Stomach smooth muscle (tissue), 2 donors: ENCODE data around the gene MSH3.
"Not testable (repeated sequence)": the region's sequence is repeated elsewhere in the genome, so short reads cannot be mapped to it uniquely, and the experiment has no call there.

Experiments used
- H3K27ac ChIP-seq: one replicate; pipeline ENCODE4 v1.7.0; 2013; ENCODE audit warnings: mild to moderate bottlenecking, low read length, inconsistent platforms
- H3K27me3 ChIP-seq, 2 donors: one replicate each; pipeline ENCODE4 v1.7.0; 2013; ENCODE audit warnings: low read length in 2 of 2; ENCODE audit not compliant: insufficient read depth in 2 of 2, control insufficient read depth in 1 of 2
- H3K36me3 ChIP-seq, 2 donors: one replicate each; pipeline ENCODE4 v1.7.0; 2013; ENCODE audit warnings: low read length in 2 of 2; ENCODE audit not compliant: control insufficient read depth in 2 of 2, insufficient read depth in 2 of 2
- H3K4me1 ChIP-seq: one replicate; pipeline ENCODE4 v1.7.0; 2013; ENCODE audit warnings: low read length; ENCODE audit not compliant: control insufficient read depth, insufficient read depth
- H3K4me3 ChIP-seq, 2 donors: one replicate each; pipeline ENCODE4 v1.7.0; 2013; ENCODE audit warnings: low read length in 2 of 2
- H3K9ac ChIP-seq, 2 donors: one replicate each; pipeline ENCODE4 v1.7.0; 2013; ENCODE audit warnings: low read length in 2 of 2, mild to moderate bottlenecking in 1 of 2
- H3K9me3 ChIP-seq, 2 donors: one replicate each; pipeline ENCODE4 v1.7.0; 2013; ENCODE audit warnings: low read length in 2 of 2; ENCODE audit not compliant: control insufficient read depth in 2 of 2
- donor health status: healthy.
- donor health status: Pancreatic carcinoma.

MSH3 gene

DNA sequence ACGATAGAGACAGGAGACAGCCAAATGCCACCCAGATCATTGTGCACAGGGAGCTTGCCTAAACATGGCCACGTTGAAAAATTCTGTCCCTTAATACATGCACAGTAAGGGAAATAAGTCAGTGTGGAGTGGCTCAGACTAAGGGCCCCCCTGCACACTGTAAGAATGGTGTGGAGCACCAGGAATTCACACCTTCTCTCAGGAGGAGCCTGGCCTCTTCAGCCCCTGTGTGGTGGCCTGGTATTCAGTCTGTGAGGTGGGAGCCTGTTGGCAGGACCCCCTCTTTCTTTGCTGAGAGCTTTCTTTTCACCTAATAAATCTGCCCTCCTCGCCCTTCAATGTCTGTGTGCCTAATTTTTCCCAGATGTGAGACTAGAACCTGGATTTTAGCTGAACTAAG is 239.6 kb downstream of the MSH3 start:
- Histone ChIP-seq H3K9me3 (no peaks in the 10 kb centered on the region), H3K36me3 (peaks cover 0 to 4% of the 10 kb centered on the region in 2 donors), H3K4me1 (no peaks in the 10 kb centered on the region), H3K4me3 (no peak overlapping the region), H3K27me3 (no peaks in the 10 kb centered on the region), H3K9ac (no peak overlapping the region), H3K27ac (no peak overlapping the region)

- Histone ChIP-seq H3K4me1 (no peaks in the 10 kb centered on the region), H3K4me3 (no peak overlapping the region), H3K36me3 (peaks cover 0 to 4% of the 10 kb centered on the region in 2 donors), H3K9me3 (no peaks in the 10 kb centered on the region), H3K27me3 (no peaks in the 10 kb centered on the region), H3K9ac (no peak overlapping the region), H3K27ac (no peak overlapping the region)
These were observed 241.1 kb downstream of the MSH3 start for GRCh38 chr5:80895523-80895922.

GRCh38 chr5:80902624-80903023 is 248.2 kb downstream of the MSH3 start:
- not testable (repeated sequence) for H3K4me1 ChIP-seq, H3K4me3 ChIP-seq, H3K27me3 ChIP-seq, H3K36me3 ChIP-seq, H3K9me3 ChIP-seq, H3K9ac ChIP-seq, H3K27ac ChIP-seq

DNA sequence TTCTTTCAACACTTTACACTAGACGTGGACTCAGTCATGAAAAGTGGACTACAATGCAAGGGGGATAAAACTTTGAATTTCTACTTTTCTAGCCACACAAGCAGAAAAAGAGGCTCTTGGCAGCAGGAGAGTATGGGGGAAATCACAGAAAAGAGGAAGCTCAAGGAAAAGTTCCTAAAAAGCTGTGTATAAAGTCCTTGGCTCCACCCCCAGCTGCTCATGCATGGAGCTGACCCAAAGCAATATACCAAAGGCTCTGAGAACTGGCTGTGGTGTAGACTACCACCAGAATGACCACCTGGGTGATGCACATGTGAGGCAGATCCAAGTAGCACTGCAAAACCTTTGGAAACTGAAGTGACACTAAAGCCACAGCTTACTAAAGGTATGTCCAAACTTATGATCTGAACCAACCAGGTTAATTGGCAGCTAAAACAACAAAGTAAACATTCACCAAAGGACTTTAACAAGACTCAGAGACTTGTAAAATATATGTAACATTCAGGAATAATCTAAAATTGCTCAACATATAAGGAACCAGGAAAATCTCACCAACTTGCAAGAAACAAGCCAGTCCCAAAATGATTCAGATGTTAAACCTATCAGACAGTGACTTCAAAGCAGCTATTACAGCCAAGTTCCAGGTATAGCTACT is 250.2 kb downstream of the MSH3 start:
- H3K27ac ChIP-seq: no peak overlapping the region
- H3K9ac ChIP-seq: no peak overlapping the region
- no peak overlapping the region for H3K4me3 ChIP-seq
- no peaks in the 10 kb centered on the region for H3K27me3 ChIP-seq
- peaks cover 0 to 3% of the 10 kb centered on the region in 2 donors for H3K9me3 ChIP-seq
- no peaks in the 10 kb centered on the region for H3K4me1 ChIP-seq
- no peaks in the 10 kb centered on the region for H3K36me3 ChIP-seq

GRCh38 chr5:80905405-80905804 is 251.0 kb downstream of the MSH3 start:
- Histone ChIP-seq H3K9ac (no peak overlapping the region), H3K9me3 (peaks cover 0 to 3% of the 10 kb centered on the region in 2 donors), H3K27me3 (no peaks in the 10 kb centered on the region), H3K27ac (no peak overlapping the region), H3K36me3 (no peaks in the 10 kb centered on the region), H3K4me3 (no peak overlapping the region), H3K4me1 (no peaks in the 10 kb centered on the region)

DNA sequence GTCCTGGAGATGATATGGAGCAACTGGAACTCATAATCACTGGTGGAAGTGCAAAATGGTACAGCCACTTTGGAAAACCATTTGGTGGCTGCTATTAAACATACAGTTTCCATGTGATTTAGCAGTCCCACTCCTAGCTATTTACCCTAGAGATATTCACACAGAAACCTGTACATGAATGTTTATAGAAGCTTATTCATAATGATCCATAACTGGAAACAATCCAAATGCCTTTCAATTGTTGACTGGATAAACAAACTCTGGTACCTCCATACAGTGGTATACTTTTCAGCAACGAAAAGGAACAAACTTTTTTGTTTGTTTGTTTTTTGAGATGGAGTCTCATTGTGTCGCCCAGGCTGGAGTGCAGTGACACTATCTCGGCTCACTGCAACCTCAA is 258.0 kb downstream of the MSH3 start:
- Histone ChIP-seq H3K9me3 (peaks cover 0 to 3% of the 10 kb centered on the region in 2 donors), H3K36me3 (no peaks in the 10 kb centered on the region), H3K4me3 (no peak overlapping the region), H3K27me3 (no peaks in the 10 kb centered on the region), H3K4me1 (no peaks in the 10 kb centered on the region), H3K9ac (no peak overlapping the region), H3K27ac (no peak overlapping the region)

GRCh38 chr5:80915716-80916115 is 261.3 kb downstream of the MSH3 start:
- H3K4me1 ChIP-seq: no peaks in the 10 kb centered on the region
- no peaks in the 10 kb centered on the region for H3K27me3 ChIP-seq
- H3K27ac ChIP-seq: no peak overlapping the region
- H3K9ac ChIP-seq: no peak overlapping the region
- no peak overlapping the region for H3K4me3 ChIP-seq
- no peaks in the 10 kb centered on the region for H3K36me3 ChIP-seq
- H3K9me3 ChIP-seq: peaks cover 0 to 3% of the 10 kb centered on the region in 2 donors

GRCh38 chr5:80916676-80917075 is 262.2 kb downstream of the MSH3 start:
- H3K4me3 ChIP-seq: no peak overlapping the region
- no peak overlapping the region for H3K27ac ChIP-seq
- H3K9ac ChIP-seq: no peak overlapping the region
- H3K9me3 ChIP-seq: peaks cover 0 to 3% of the 10 kb centered on the region in 2 donors
- no peaks in the 10 kb centered on the region for H3K4me1 ChIP-seq
- H3K36me3 ChIP-seq: no peaks in the 10 kb centered on the region
- H3K27me3 ChIP-seq: no peaks in the 10 kb centered on the region

DNA sequence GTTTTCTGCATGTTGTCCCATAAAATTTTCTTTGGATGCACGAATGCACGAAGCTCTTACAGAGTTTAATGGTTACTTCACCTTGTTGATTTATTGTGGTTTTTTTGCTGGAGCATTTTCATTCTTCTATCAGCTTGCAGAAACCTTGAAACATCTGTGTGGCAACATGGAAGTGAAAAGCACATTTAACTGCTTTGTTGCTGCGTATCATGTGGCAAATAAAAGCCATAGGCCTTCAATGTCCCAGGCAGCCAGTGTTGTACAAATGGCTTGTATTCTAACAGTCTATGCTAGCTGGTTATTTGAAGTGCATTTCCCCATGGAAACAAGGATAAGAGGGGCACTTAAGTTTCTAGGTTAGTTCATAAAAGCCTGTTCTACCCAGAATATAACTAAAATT is 263.2 kb downstream of the MSH3 start:
- no peaks in the 10 kb centered on the region for H3K27me3 ChIP-seq

DNA sequence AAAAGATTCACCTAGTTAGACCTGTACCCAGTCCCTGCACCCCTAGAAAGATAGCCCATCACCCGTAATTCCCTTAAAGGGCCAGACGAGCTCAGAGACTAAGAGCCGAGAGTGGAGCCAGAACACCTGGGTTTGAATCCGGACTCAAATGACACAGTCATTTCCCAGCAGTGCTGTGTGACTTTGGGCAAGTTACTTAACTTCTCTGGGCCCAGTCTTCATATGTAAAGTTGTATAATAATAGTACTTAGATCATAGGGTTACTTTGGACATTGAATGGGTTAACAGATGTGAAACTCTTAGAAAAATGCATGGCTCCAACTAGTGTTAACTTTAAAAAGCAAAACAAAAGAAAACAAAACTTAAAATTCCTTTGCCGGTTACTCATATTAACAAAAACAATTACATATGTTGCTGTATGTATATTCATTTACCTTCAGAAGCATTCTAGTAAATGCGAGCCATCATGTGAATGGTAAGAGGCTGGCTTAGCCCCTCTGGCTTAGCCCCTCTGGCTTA is 265.3 kb downstream of the MSH3 start:
- Histone ChIP-seq H3K9me3 (no peaks in the 10 kb centered on the region), H3K27me3 (no peaks in the 10 kb centered on the region), H3K27ac (no peak overlapping the region), H3K4me3 (no peak overlapping the region), H3K36me3 (no peaks in the 10 kb centered on the region), H3K9ac (no peak overlapping the region), H3K4me1 (no peaks in the 10 kb centered on the region)

More for the DNA sequence above, 263.2 kb downstream of the MSH3 start:
- no peaks in the 10 kb centered on the region for H3K36me3 ChIP-seq
- H3K27ac ChIP-seq: no peak overlapping the region
- H3K4me3 ChIP-seq: no peak overlapping the region
- no peaks in the 10 kb centered on the region for H3K9me3 ChIP-seq
- no peak overlapping the region for H3K9ac ChIP-seq
- no peaks in the 10 kb centered on the region for H3K4me1 ChIP-seq

GRCh38 chr5:80920333-80920732 is 265.9 kb downstream of the MSH3 start:
- H3K9me3 ChIP-seq: no peaks in the 10 kb centered on the region
- no peaks in the 10 kb centered on the region for H3K4me1 ChIP-seq
- H3K4me3 ChIP-seq: no peak overlapping the region
- H3K9ac ChIP-seq: no peak overlapping the region
- no peaks in the 10 kb centered on the region for H3K27me3 ChIP-seq
- H3K36me3 ChIP-seq: no peaks in the 10 kb centered on the region
- H3K27ac ChIP-seq: no peak overlapping the region
